GM19025 (cell line): ENCODE results near the gene SV2B.
A peak's percentile ranks its signal among the peaks of the same experiment; 100 is the strongest.

Source experiments
- ATAC-seq: cut with Tn5 transposase; IDR thresholded peaks from one replicate; pipeline ENCODE4 v1.9.1; 2021; ENCODE audit warnings: mild to moderate bottlenecking, low read depth, moderate library complexity; ENCODE audit not compliant: unreplicated experiment

The SV2B gene

DNA sequence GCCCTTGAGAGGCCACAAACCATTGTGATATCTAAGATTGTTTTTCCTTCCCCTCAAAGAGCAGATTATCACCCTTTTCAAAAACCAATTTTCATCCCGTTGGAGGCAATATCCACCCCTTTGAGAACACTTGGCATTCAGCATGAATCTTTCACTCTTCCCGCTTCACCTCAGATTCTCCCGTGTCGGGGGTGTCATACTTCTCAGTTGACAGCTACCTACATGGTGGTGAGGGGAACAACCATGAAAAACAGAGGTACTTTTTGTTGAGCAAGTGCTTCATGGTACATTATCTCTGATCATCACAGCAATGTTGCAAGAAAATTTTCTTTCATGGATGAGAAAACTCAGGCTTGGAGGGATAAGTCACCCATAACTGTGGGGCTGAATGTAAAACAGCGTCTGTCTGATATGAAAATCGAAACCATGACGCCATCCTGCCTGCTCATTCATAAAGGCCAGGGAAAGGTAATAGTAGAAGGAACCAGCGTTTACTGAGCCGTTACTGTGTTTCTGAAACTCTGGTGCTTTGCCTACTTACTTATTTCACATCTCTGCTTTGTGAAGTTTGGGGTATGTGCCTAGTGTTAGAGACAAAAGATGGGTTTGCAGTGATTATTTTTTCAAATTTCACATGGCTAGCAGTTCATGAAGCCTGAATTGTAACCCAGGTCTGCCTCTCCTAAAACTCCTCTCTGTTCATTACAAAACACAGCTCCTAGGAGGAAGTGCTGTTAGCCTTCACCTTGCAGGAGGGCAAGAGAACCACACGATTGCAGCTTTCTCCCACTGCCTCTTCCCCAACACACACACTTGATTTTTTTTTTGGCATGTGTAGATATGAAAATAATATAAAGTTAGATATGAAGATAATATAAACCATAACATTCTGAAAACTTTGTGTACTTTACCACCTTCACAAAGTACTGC lies 35.4 kb downstream of the SV2B start:
- ATAC-seq = peak; percentile 93

DNA sequence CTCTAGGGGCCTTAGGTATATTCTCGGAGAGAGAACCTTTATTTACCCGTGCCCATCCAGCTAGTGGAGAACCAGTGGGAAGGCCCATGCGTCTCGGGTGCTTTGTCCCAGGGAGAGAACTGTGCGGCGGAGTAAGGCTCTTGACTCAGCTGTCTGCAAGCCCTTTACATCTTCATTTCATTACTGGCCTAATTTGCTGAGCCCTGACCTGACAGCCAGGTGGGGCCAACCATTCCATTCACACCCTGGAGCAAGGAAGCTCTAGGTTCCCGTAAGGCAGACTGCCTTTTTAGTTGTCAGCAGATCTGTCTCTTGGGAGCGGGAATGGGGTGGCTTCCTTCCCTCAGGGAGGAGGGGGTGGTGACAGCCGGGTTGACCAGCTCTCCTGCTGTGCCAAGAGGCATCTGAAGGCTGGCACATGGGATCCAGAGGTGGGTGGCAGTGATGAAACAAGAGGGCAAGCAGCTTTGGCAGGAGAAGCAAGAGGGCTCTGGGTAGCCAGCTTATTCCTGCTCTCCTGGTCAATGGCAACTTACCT lies 36.4 kb downstream of the SV2B start:
- ATAC-seq = no peak

DNA sequence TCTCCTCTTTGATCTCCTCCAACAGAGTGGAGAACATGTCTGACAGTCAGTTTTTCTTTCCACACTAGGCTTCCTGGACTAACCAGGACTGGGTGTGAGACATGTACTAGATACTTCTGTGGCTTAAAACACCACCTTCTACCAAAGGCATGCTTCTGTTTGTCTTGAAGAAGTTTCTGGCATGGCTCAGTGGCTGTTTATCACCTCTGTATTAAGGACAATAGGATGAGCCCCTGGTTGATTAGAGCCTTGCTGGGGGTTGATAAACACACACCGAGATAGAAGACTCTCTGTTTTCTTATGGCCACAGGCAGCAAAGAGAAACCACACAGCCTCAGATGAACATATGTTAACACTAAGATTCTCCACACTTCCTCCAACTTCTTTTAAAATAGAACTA lies 40.5 kb downstream of the SV2B start:
- ATAC-seq = no peak

DNA sequence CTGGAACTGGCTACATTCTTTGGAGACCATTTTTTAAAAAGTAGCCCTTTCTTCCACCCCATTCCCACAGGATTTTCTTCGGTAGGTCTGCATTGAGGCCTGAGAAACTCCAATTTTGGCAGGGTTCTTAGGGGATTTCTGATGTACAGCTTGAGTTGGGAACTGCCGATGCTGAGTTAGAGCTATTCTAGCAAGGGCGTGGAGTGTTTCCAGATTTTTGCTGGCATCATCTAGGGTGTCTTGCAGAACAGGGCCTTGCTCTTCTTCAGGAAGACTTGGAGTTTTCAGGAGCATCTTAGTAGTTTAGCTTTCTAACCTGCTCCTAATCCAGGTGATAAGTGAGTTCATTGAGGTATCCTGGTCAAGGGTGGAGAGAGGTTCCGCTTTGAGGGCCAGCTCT lies 41.0 kb downstream of the SV2B start:
- no peak for ATAC-seq

DNA sequence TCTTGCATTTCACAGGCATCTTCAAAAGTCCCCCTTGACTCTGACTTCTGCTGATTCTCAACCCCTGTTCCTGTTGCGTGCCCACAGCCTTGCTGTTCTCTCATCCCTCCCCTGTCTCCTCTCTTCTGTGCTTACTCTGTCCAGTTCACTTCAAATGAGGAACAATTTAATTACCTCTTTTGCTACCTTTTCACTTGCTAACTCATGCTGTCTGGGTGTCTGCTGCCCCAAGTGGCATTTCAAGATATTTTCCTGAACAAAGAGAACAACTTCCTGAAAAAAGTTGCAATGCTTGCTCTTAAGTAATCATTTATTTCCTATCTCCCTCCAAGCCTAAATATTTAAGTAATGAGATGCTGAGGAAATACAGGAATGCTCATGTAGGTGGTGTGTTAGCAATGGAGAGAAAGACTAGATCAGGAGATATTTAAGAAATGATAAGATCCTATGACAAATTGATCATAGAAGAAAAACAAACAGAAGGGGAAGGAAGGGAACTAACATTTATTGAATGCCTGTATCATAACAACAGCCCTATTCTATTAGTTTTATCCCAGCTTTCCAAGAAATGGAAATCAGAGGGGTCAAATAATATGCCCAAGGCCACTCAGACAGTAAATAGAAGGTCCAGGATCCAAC lies 42.2 kb downstream of the SV2B start:
- ATAC-seq = no peak

DNA sequence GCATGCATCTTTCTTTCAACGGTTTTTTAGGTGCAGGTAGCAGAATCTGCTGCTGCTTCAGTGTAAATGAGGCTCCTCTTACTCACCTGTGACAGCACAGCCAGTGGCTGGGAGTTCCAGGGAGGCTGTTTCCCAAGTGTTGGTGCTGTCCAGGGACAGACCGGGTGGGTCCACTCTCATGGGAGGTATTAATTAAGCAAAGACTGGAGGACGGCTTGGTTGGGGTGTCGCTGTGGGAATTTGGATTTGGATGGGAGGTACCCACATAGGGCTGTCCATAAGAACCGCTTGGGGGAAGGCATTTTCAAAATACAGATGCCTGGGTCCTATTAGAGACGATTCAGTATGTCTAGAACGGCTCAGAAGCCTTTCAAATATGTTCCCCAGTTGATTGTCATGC lies 42.9 kb downstream of the SV2B start:
- ATAC-seq = no peak

DNA sequence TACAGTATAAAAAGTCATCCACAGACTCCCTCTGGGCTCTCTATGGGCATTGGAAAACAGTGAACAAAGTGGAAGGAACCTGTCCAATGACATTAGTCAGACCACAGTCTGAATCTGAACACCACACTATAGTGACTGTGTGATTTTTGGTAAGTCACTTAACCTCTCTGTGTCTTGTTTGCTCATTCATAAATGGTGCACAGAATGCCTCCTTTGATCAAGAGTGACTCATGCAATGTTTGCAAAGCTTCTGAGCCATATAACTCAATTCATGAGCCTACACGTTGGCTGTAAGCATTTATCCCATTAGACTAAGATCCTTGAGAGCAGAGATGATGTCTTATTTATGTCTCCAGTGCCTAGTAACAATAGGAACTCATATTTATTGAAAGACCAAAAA lies 46.7 kb downstream of the SV2B start:
- no peak for ATAC-seq

DNA sequence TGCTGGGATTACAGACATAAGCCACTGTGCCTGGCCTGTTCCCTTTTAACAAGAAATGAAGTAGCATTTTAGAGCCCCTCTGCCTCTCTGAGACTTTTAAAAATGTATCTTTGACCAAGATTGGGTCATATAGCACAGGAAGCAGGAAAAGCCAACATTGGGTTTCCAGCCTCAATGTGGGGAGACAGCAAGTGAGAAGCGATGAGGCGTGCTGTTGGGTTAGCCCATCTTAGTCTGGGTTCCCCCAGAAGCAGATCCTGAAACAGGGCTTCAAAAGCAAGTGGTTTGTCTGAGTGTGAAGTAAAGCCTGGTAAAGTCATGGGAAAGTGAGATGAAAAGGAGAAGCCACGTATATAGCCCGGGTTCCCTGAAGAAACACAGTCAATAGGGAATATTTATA lies 48.2 kb downstream of the SV2B start:
- ATAC-seq = no peak

DNA sequence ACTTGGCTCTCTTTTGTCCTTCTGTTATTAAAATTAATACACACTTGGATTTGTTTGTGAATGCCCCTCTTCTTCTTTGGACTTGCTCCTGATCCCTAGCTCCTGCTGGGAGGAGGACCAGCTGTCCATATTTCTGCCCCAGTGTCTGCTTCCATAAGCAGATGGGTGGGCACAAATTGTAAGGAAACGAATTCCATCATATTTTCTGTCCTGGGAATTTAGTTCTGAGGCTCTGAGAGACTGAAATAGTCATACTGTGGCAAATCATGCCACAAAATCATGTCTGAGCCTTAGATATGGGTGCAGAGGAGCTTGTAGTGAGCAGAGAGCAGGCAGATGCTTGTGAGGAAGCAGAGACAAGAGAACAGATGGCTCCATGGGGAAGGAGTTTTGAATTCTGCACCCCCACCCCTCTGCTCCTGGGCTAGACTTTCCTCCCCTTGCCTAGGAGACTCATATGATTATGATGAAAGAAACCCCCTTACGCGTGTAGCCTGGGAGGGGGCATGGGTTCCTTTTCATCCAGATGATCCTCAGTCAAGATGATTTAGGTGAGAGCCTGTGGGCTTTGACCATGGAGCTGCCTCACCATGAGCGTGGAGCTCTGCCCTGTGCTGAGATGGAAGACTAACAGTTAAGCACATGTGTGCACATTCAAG lies 50.6 kb downstream of the SV2B start:
- ATAC-seq = no peak

DNA sequence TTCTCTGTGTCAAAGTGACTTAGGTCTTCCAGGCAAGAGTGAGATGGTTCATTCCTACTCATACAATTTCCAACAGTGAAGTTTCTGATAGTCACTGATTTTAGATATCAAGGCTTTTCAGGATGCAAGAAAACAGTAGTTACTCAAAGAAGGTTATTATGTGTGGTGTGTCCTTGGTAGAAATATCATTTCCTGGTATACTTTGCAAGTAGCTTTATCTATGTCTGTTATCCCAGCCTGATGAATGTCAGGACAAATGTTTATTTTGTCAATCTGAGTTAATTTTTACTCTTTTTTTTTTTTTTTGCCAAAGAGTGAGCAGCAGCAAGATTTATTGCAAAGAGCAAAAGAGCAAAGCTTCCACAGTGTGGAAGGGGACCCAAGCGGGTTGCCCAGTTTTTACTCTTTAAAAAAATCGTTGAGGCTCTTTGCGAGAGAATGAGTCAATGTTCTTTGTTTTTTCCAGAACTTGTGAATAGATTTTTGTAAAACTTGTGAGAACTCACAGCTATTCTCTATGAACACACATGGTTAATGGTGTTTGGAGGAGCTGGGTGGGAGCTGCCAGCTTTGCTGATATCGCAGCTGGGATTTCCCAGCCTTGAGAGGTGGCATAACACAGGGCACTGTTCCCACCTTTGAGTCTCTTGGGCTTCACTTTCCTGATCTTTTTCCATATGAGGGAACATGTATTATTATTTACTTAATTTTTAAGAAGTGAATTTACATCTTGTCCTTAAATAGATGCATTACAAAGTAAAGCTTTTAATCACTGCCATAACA lies 51.9 kb downstream of the SV2B start:
- no peak for ATAC-seq

DNA sequence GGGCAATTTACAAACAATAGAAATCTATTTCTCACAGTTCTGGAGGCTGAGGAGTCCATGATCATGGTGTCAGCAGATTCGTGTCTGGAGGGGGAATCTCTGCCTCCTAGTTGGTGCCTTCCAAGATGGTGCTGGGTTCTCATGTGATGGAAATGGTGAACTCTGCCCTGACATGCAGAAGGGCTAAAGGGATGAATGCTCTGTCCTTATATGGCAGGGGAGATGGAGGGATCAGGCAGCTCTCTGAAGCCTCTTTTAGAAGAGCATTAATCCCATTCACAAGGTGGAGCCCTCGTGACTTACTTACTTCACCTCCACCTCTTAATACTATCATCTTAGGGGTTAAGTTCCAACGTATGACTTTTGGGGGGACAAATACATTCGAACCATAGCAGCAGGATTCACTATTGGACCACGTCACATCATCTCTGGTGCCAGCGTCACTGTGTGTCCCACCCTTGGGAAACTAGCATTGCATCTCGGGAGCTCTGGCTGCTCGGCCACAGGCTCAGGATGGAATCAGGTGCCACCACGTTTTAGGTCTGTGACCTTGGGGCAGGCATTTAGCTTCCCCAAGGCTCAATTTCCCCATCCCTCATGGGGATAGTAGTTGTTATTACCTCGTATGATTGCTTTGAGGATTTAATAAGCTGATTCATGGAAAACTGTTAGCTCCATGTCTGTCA lies 53.0 kb downstream of the SV2B start:
- no peak for ATAC-seq

DNA sequence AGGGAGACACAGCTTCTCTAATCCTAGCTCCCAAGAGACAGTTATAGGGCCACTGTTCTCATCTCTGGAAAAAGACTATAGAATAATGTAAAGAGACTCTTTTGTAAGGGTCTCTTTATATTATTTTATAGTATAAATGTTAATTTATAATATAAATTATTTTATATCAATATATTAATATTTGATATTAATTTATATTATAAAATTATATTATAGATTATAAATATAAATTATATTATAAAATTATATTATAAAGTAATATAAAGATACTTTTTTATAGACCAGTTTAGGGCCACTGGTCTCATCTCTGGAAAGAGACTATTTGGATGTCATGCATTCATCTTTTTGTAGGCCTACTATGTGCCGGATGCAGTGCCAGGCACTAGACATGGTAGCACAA lies 53.9 kb downstream of the SV2B start:
- no peak for ATAC-seq

DNA sequence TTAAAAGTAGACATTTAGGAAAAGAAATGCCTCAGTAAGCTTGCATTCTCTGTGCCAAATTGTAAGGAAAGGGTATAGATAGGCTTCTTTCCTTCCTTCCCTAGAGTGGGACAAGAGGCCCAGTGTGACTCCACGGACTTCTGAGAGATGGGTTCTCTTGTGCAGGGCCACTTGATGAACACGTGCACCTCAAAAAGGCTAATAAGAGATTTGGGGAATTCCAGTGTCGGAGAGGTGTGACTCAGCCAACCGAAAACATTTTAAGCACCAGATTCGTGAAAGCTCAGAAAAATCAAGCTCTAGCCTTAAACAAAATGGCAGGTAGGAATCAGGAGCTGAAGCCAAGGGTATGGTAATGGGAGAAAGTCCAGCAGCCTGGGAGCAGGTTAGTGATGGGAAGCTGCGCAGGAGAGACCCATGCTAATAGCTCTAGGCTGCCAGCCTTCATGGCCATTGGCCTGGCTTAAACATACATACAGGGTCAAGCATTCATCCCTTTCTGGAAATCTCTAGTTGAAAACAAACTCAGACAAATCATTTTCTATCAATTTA lies 56.2 kb downstream of the SV2B start:
- no peak for ATAC-seq

DNA sequence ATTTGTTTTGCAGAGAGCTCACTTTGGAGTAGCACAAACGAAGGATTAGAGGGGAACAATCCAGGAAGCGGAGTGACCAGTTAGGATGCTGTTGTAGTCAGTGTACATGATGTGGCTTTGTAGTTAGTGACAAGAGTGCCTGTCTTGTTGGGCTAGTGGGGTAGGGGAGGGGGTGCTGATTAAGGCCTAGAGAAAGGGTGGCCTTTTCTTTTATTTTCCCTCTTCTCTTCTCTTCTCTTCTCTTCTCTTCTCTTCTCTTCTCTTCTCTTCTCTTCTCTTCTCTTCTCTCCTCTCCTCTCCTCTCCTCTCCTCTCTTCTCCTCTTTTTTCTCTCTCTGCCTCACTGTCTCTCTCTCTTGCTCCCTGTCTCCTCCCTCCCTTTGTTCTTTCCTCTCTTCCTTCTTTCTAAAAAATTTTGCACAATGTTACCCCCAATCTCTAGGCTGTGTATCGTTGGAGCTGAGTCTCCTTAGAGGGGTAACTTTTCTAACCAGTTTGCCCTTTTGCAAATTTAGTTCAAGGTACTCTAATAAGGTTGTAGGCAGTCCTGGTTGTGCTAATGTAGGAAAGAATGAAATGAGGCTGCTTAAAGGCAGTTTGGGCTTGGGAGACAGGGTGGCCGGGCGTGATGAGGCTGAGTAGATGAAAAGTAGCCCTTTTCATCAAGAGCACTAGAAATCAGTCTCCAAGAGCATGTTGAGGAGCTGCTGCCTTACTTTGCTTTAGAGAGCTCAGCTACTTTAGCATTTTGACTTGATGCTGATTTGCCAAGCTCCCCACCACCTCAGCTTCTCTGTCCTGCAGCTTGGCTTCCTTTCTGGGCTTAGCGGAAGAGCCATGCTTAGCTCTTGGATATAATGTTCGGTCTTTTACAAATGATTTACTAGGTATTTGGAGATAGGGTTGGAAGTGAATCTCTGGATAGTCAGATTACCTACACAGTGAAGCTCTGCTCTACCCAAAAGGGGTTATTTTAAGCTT lies 58.6 kb downstream of the SV2B start:
- ATAC-seq = no peak

DNA sequence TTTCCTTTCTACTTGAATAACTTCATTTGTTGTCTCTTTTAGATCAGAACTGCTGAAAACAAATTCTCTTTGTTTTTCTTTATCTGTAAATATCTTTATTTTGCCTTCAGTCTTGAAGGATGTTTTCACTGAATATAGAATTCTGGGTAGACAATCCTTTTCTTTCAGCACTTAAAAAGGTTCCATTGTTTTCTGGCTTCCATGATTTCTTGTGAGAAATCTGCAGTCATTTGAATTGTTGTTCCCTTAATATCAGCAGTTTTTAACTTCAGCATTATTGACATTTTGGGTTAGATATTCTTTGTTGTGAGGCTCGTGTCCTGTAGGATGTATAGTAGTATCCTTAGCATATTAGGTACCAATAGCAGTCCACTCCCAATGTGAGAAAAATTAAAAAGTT lies 65.8 kb downstream of the SV2B start:
- ATAC-seq = no peak

DNA sequence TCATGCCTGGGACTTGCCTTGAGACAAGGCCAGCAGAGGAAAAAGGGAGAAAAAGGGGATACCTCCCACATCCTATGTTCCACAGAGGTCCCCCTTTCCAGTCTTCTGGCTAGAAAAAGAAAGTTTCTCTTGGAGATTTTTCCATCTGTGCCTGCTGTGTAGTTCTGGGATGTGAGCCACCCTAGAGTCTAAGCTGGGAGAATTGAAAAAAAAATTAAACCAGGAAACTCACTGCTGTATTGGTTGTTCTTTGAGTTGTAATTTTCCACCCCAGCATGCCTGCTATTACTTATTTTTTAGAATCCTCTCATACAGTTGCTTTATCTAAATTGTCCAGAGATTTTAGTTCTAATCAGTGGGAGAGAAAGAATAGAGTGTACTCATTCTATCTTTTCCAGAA lies 68.4 kb downstream of the SV2B start:
- no peak for ATAC-seq

DNA sequence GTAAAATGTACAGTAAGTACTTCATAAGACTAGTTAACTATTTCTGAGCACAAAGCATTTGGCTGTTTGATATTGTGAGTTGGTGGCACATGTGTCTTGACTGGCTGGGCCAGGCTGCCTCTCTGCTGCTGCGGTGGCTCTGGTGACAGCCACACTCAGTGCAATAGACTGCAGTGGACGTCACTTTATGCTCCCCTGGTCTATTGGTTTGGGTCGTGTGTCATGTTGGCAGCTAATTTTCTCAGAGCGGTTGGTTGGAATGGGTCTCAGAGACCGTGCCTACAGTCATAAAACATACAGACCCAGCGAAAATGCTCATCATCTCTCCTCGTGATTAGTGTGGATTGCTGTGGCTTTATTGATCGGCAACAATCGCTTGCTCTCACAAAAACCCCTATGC lies 71.3 kb downstream of the SV2B start:
- no peak for ATAC-seq

DNA sequence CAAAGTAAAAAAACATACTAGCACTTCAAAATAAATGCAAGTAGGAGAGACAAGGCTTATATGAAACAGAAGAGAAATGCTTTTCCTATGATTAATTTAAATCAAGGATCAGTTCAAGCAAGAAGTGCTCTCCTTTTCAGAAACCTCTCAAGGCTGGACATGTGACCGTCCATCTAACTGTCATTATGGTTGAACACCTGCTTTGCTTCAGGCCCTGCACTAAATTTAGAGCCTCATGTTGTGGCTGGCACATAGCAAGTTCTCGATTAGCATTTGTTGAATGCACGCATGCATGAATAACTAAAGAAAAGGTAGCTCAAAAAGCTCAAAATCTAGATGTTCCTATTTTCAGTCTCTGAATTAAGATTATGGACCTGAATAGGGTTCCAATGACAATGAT lies 82.0 kb downstream of the SV2B start:
- ATAC-seq = no peak

DNA sequence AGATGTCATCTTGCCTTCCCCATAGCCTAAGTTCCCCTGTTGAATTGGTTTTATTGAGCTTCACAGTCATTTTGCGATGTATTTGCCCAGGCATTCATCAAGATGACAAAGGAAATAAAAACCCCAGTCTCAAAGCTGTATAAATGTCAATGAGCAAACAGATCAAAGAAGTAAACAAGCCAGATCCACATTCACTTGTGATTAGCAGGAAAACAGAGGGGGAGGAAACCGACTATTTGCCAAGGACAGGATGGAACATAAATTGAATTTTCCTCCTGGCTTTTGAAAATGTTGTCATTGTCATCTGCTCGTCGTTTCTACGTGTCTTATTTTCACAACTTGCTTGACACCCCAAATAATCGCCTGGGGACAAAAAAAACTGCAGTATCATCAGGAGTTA lies 83.5 kb downstream of the SV2B start:
- no peak for ATAC-seq
